NCI-H2029 treated with DMSO at 0.1 percent for 48 hours (cell line): ENCODE data around the gene NOX3.

ENCODE experiments used
- DNase-seq: peaks from one replicate; lab custom pipeline; 2025; lab: John Stamatoyannopoulos, UW

Gene NOX3

DNA sequence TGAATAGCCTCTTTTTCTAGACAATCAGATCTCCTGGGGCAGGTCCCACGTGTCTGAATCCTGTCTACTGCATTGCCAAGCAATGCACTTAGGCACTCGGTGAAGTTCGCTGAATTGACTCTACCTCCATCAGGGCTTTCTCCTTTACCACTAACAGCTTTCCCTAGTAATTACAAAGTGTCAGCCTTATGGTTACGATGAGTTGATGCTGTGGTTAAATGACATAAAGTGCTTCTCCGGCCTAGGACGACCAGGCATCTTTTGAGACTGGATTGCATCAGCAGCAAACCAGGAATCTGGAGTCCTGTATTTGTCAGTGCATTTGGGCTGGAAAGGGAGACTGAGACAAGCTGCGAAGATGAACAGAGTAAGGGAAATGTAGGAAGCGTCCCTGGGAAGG lies 21.5 kb downstream of the NOX3 start:
- no peak for DNase-seq

- DNase-seq, result no peak
Observed at GRCh38 chr6:155432293-155432692, 23.3 kb downstream of the NOX3 start.

DNA sequence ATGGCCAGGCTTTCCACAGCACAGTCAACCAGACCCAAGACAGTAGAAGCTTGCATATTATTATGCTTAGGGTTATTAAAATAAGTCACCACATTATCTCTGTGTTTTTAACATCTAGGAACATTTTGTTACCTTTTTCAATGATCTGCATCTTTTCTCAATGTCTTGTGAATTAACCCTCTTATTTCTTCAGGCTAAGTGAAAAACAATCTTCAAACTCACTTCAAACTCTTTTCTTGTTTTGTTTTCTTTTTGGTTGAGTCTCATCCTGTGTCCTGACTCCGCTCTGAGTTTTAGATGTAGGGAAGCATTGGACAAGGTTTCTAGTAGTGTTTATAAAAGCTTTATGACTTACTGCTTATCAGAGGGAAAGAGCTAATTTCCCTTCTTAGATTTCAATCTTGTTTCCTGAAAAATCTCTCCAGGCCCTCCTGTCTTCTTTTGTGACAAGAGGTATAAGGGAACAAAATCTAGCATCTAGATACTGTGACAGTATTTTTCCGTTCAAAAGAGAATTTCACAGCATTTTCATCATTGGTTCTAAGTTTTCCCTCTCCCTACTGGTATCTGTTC lies 26.2 kb downstream of the NOX3 start:
- no peak for DNase-seq

- DNase-seq, result no peak
Observed at GRCh38 chr6:155426408-155426945, 29.2 kb downstream of the NOX3 start.

DNA sequence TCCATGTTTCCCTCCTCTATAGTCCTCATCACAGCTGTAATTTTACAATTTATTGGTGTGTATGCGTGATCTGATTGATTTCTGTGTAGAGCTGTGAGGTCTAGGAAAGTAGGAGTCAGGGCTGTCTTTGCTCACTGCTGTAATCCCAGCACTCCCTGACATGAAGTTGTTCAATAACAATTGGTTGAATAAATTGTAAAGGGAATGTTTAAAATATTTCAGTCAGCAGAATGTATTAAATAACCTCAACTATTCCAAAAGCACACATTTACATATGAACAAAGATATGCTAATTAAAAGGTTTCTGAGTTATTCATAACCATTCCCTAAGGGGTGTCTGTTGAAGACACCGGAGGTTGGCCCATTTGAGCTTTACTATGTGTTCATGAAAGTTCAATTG lies 31.5 kb downstream of the NOX3 start:
- DNase-seq, result no peak

DNA sequence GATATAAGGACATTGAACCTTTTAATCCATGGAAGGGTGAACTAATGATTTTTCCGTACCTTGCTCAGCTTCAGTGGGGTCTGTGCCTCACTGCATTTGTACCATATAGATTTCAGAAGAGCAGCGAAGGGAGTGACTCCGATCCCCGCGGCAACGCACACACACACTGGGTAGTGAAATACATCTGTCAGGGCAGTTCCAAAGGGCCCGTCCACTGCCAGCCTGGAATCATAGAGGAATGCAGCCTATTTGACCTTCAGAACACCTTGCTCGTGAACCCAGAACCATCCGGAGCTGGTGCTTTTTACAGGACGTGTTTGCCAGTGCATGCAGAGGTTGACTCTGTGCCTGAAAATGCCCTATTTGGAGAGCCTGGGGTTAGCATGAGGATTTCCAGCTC lies 33.0 kb downstream of the NOX3 start:
- DNase-seq, result no peak

DNA sequence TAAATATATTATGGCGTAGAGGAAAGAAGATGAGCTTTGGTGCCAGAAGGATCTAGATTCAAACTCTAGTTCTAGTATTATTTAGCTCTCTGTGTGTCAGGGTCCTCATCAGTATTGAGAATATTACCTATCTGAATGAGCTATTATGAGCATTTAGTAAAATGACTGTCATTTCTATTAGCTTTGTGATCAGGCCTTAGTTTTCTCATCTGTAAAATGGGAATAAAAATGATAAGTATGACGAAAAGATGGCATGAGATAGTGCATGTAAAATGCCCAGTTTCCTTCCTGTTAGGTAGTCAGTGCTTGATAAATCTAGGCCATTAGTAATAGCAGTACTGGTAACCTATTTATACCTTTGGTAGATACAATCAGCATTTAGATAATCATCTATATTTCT lies 35.1 kb downstream of the NOX3 start:
- no peak for DNase-seq

- no peak for DNase-seq
Observed at GRCh38 chr6:155419161-155419560, 36.5 kb downstream of the NOX3 start.

DNA sequence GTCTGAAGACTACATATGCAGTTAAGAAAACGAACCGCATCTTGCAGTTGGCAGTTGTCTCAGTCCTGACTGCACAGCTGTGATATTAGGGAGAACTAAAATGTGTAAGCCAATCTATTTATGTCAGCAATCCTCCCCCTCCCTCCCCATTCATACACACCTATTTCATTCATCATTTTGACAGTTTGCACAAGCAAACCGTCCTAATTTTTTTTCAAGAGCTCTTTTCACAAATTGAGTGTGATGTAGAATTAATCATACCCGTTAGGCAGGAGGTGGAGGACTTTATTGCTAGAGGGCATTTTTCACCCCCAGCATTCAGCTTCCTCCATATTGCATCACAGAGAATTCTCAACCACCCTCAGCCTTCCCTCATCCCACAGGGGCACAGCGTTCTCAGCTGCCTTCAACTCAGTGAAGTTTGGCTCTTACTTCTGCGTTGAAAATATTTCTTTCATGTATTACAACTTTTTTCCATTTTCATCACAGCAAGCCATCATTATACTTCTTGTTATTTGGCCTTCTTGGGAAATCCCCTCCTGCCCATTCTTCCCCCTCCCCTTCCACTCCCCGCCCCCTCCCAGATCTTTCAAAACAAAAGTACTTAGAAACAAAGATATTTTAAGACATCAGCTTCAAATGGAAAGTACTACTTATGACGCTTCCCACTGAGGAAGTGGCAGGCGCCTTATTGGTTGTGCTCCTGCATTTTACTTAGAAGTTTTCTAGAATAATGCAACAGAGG lies 37.5 kb downstream of the NOX3 start:
- no peak for DNase-seq

GRCh38 chr6:155417454-155417853 lies 38.2 kb downstream of the NOX3 start:
- DNase-seq, result no peak

GRCh38 chr6:155415953-155416352 lies 39.7 kb downstream of the NOX3 start:
- no peak for DNase-seq

- DNase-seq, result no peak
Observed at GRCh38 chr6:155414049-155414448, 41.6 kb downstream of the NOX3 start.

DNA sequence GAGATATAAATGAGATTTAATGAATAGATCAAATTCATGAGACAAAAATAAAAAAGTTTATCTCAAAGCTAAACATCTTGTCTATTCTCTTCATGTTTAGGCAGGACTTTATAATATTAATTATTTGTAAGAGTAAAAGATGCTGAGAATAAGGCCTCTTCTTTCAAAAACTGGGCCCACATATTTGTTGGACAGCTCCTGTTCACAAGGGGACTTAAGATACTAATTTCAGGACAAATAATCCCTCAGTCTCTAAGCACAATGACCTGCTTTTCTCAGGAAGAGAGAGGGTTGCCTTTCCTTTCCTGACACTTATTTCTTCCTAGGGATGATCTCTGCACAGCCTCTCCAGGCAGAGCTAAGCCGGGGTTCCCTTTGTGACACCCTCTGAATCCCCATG lies 43.3 kb downstream of the NOX3 start:
- no peak for DNase-seq

- DNase-seq, result no peak
Observed at GRCh38 chr6:155411154-155412052, 44.2 kb downstream of the NOX3 start.

- no peak for DNase-seq
Observed at GRCh38 chr6:155409391-155409790, 46.2 kb downstream of the NOX3 start.

DNA sequence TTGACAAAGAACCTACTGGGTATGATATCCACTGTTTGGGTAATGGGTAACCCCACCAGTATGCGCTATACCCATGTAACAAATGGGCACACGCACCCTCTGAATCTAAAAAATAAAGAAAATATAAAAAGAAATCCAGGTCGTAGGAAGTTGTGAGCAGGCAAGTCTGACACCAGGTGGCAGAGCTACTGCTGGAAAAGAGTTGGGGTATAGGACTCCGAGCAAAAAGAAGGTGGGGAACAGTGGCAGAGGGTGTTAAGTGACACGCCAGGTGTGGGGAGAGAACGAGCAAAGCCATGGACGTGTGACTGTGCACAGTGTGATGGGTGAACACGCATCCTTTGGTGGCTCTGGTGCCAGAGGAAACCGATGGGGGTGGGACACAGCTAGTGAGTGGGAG lies 46.7 kb downstream of the NOX3 start:
- no peak for DNase-seq

- no peak for DNase-seq
Observed at GRCh38 chr6:155408231-155408630, 47.4 kb downstream of the NOX3 start.

GRCh38 chr6:155406801-155407200 lies 48.8 kb downstream of the NOX3 start:
- DNase-seq, result no peak

DNA sequence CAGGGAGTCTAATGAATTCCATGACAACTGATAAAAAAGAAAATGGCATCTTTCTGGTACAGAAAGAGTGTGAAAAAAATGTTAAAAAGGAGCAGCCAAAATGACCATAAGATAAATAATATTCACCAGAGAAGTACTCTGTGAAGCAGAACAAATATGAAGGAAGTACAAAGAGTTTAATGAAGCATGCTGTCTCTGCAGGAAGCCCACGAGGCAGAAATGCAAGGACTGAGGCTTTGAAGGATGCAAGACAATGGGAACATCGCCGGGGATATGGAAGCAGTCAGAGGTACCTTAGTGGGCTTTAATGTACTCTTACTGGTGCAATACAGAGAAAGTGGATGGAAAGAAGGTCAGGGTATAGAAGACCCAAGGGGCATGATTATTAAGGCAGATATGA lies 50.7 kb downstream of the NOX3 start:
- DNase-seq, result no peak

GRCh38 chr6:155402656-155403304 lies 52.9 kb downstream of the NOX3 start:
- DNase-seq, result no peak

DNA sequence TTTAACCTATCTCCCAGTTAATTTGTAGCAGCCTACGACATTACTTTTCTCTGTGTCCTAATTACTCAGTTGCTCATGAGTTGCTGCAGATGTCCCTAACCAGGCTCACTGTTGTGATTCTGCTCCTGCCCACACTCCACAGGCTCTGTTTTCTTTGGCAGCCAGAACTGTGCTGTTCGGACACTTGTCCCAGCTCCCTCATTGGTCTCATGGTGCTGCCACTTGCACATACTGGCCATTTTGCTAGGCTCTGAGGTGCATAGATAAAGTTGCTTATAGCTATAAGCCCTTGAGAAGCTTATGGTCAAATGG lies 55.0 kb downstream of the NOX3 start:
- no peak for DNase-seq
